ENCODE measurements around the gene GATM.
"Not testable (repeated sequence)": the region's sequence is repeated elsewhere in the genome, so short reads cannot be mapped to it uniquely, and the experiment has no call there.

GATM gene

GRCh38 chr15:45375836-45376235 lies 2.5 kb downstream of the GATM start:
- POLR2A ChIA-PET = no interaction called here
- CTCF ChIA-PET = no interaction called here
- no peak for DNase-seq (ENCODE audit: extremely low spot score)
- TF ChIP-seq LEF1 (IDR thresholded peaks at IDR 0.05; ENCODE audit: borderline replicate concordance) = no peak
- no peak for TF ChIP-seq FOXM1 (IDR thresholded peaks at IDR 0.05; ENCODE audit: borderline replicate concordance)
- no peak for TF ChIP-seq HDGF (IDR thresholded peaks at IDR 0.05; ENCODE audit: borderline replicate concordance)
- TF ChIP-seq NFRKB (IDR thresholded peaks at IDR 0.05) = no peak

- CTCF ChIA-PET = no interaction called here
- no peak for TF ChIP-seq L3MBTL2 (conservative IDR thresholded peaks at IDR 0.05)
- no peak for TF ChIP-seq LEF1 (IDR thresholded peaks at IDR 0.05; ENCODE audit: borderline replicate concordance)
- no peak for TF ChIP-seq ARNT (IDR thresholded peaks at IDR 0.05)
- TF ChIP-seq FOXM1 (IDR thresholded peaks at IDR 0.05; ENCODE audit: borderline replicate concordance) = no peak
- TF ChIP-seq FOXA1 (IDR thresholded peaks at IDR 0.05) = no peak
- TF ChIP-seq ELF4 (IDR thresholded peaks at IDR 0.05) = no peak
- no peak for TF ChIP-seq NFRKB (IDR thresholded peaks at IDR 0.05)
- no peak for DNase-seq (ENCODE audit: extremely low spot score)
- POLR2A ChIA-PET = no interaction called here
Observed at GRCh38 chr15:45373976-45374375, 4.4 kb downstream of the GATM start.

- ChIA-PET CTCF (no interaction called here), POLR2A (interaction anchor here (1.1 kb wide), 1 partner anchor 30 kb away, joined by 5 read pairs; a partner anchor contains a TSS)
- no peak for DNase-seq (ENCODE audit: extremely low spot score)
- TF ChIP-seq FOXK2 (IDR thresholded peaks at IDR 0.05) (no peak), NFRKB (IDR thresholded peaks at IDR 0.05) (no peak), FOXM1 (IDR thresholded peaks at IDR 0.05; ENCODE audit: borderline replicate concordance) (no peak), ZNF384 (IDR thresholded peaks at IDR 0.05) (no peak)
Observed at GRCh38 chr15:45372041-45372995, 6.0 kb downstream of the GATM start.

- ChIA-PET CTCF (no interaction called here), POLR2A (no interaction called here)
- no peak for TF ChIP-seq CTBP1 (IDR thresholded peaks at IDR 0.05; ENCODE audit: borderline replicate concordance)
- no peak for TF ChIP-seq SP1 (IDR thresholded peaks at IDR 0.05)
- no peak for TF ChIP-seq PKNOX1 (IDR thresholded peaks at IDR 0.05)
- TF ChIP-seq SUZ12 (IDR thresholded peaks at IDR 0.05) = no peak
- no peak for TF ChIP-seq TARDBP (IDR thresholded peaks at IDR 0.05)
- no peak for TF ChIP-seq FOXM1 (IDR thresholded peaks at IDR 0.05; ENCODE audit: borderline replicate concordance)
- TF ChIP-seq LEF1 (IDR thresholded peaks at IDR 0.05; ENCODE audit: borderline replicate concordance) = no peak
- no peak for TF ChIP-seq FOXA1 (IDR thresholded peaks at IDR 0.05)
- TF ChIP-seq ARNT (IDR thresholded peaks at IDR 0.05) = no peak
- TF ChIP-seq ZNF384 (IDR thresholded peaks at IDR 0.05) = no peak
- TF ChIP-seq L3MBTL2 (conservative IDR thresholded peaks at IDR 0.05) = no peak
- no peak for TF ChIP-seq NFRKB (IDR thresholded peaks at IDR 0.05)
- DNase-seq (ENCODE audit: extremely low spot score) = no peak
Observed at GRCh38 chr15:45371546-45371945, 6.8 kb downstream of the GATM start.

- POLR2A ChIA-PET; CTCF ChIA-PET; DNase-seq (ENCODE audit: extremely low spot score): not testable (repeated sequence)
Observed at GRCh38 chr15:45370042-45370441, 8.3 kb downstream of the GATM start.

- POLR2A ChIA-PET; CTCF ChIA-PET; DNase-seq (ENCODE audit: extremely low spot score): not testable (repeated sequence)
Observed at GRCh38 chr15:45367222-45367621, 11.1 kb downstream of the GATM start.

- ChIA-PET POLR2A (interaction anchor here (2.1 kb wide), 1 partner anchor 38 kb away, joined by 8 read pairs; a partner anchor contains a TSS), CTCF (no interaction called here)
- no peak for DNase-seq (ENCODE audit: extremely low spot score)
- TF ChIP-seq PKNOX1 (IDR thresholded peaks at IDR 0.05) (no peak), ZNF384 (IDR thresholded peaks at IDR 0.05) (no peak)
Observed at GRCh38 chr15:45364271-45364670, 14.1 kb downstream of the GATM start.

- TF ChIP-seq PKNOX1 (IDR thresholded peaks at IDR 0.05) (no peak), ARNT (IDR thresholded peaks at IDR 0.05) (no peak), ZNF384 (IDR thresholded peaks at IDR 0.05) (no peak), NFRKB (IDR thresholded peaks at IDR 0.05) (no peak), ELF4 (IDR thresholded peaks at IDR 0.05) (no peak), FOXA1 (IDR thresholded peaks at IDR 0.05) (no peak), SP1 (IDR thresholded peaks at IDR 0.05) (no peak), CTBP1 (IDR thresholded peaks at IDR 0.05; ENCODE audit: borderline replicate concordance) (no peak), BHLHE40 (IDR thresholded peaks at IDR 0.05; ENCODE audit: borderline replicate concordance) (no peak), FOXK2 (IDR thresholded peaks at IDR 0.05) (no peak), TARDBP (IDR thresholded peaks at IDR 0.05) (no peak), L3MBTL2 (conservative IDR thresholded peaks at IDR 0.05) (no peak), FOXM1 (IDR thresholded peaks at IDR 0.05; ENCODE audit: borderline replicate concordance) (no peak), SUZ12 (IDR thresholded peaks at IDR 0.05) (no peak), LEF1 (IDR thresholded peaks at IDR 0.05; ENCODE audit: borderline replicate concordance) (no peak), HDGF (IDR thresholded peaks at IDR 0.05; ENCODE audit: borderline replicate concordance) (no peak)
- ChIA-PET CTCF (interaction anchor here (0.7 to 1.1 kb wide), 2 partner anchors 10 to 59 kb away, joined by 3 to 4 read pairs; no protein-coding TSS in a partner anchor), POLR2A (interaction anchor here (2.1 kb wide), 1 partner anchor 38 kb away, joined by 8 read pairs; a partner anchor contains a TSS)
- DNase-seq (ENCODE audit: extremely low spot score) = no peak
Observed at GRCh38 chr15:45363801-45364200, 14.5 kb downstream of the GATM start.

Data from HEK293T (cell line).